Activated T-cell treated with anti-CD3 and anti-CD28 coated beads, Interleukin-2, amount 50 U/mL, for 72 hours (primary cell): Measurements from ENCODE around the gene MARCHF2. TPM values are rescaled to one million over a fixed set of nuclear protein-coding genes. Genes with fewer than 3 reads are reported as not detected.
A peak's percentile ranks its signal among the peaks of the same experiment; 100 is the strongest.
"Not testable (repeated sequence)": the region's sequence is repeated elsewhere in the genome, so short reads cannot be mapped to it uniquely, and the experiment has no call there.

Experiments
- ATAC-seq, 2 donors: fragments of 150-1000 bp; cut with Tn5 transposase; replicated peaks in 1 of 2; 2 replicates each; pipeline ENCODE4 v1.10.0; 2021; ENCODE audit warnings: moderate library complexity in 2 of 2, mild to moderate bottlenecking in 1 of 2
- DNase-seq, 2 donors: peaks; one replicate each; pipeline ENCODE4 v3.0.0; 2021 to 2022; ENCODE audit warnings: mixed read lengths in 1 of 2
- H3K27ac Mint-ChIP-seq: one replicate; pipeline ENCODE4 v1.8.0; 2022; ENCODE audit warnings: mild to moderate bottlenecking, moderate library complexity, mixed read lengths
- H3K27me3 Mint-ChIP-seq: one replicate; pipeline ENCODE4 v1.8.0; 2022; ENCODE audit warnings: low read depth, mixed read lengths
- H3K36me3 Mint-ChIP-seq, 2 donors: one replicate each; pipeline ENCODE4 v1.8.0; 2022; ENCODE audit warnings: mixed read lengths in 2 of 2, mild to moderate bottlenecking in 1 of 2; ENCODE audit not compliant: insufficient read depth in 2 of 2
- H3K4me1 Mint-ChIP-seq: one replicate; pipeline ENCODE4 v1.8.0; 2022; ENCODE audit warnings: low read depth, mixed read lengths
- H3K4me3 Mint-ChIP-seq, 2 donors: one replicate each; pipeline ENCODE4 v1.8.0; 2022; ENCODE audit warnings: mild to moderate bottlenecking in 2 of 2, mixed read lengths in 2 of 2, moderate library complexity in 2 of 2
- H3K9me3 Mint-ChIP-seq, 2 donors: one replicate each; pipeline ENCODE4 v1.8.0; 2022; ENCODE audit warnings: mixed read lengths in 2 of 2
- total RNA-seq, 2 donors: library from RNA; stranded (reverse); gene quantifications; one replicate each; pipeline ENCODE4 v1.2.3, GENCODE V29; 2022

MARCHF2 gene
- total RNA-seq, 2 donors from 2014 or later: 12.1 to 13.0 TPM

DNA sequence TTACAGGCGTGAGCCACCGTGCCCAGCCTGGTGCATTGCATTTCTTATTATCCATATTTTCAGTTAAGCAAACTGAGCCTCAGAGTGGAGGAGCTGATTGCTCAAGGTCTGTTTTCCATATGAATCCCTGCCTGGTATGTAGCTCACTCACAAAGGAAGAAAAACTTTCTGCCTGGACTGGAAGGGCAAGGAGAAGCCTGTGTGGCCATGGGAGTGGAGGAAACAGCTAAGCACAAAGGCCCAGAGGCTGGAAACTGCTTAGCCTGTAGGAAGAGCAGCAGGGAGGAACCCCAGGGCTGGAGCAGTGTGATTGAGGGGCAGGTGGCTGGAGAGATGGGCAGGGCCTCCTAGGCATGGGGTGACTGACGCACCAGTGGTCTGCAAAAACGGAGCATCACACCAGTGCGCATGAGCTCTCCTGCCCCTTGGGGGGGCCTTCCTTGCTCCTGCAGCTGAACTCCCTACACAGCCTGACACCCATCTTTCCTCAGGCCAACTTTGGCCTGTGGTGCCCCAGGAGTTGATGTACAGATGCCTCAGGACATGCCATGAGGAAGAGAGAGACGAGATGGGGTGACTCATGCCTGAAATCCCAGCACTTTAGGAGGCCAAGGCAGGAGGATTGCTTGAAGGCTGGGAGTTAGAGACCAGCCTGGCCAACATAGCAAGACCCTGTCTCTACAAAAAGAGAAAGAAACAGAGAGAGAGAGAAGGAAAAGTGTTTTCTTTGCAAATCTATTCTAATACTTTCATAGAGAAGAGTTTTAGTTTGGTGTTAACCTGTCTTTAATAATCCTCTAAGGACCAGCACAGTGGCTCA lies 28.8 kb downstream of the MARCHF2 start:
- DNase-seq (no peak), ATAC-seq (no peak)
- peak overlapping the region in 1 of 2 donors; percentile 49 for H3K4me3 Mint-ChIP-seq
- peaks cover 9 to 16% of the 10 kb centered on the region in 2 donors for H3K36me3 Mint-ChIP-seq
- no peaks in the 10 kb centered on the region for H3K9me3 Mint-ChIP-seq
- peaks cover 24% of the 10 kb centered on the region for H3K4me1 Mint-ChIP-seq
- no peaks in the 10 kb centered on the region for H3K27me3 Mint-ChIP-seq
- H3K27ac Mint-ChIP-seq: no peak overlapping the region

DNA sequence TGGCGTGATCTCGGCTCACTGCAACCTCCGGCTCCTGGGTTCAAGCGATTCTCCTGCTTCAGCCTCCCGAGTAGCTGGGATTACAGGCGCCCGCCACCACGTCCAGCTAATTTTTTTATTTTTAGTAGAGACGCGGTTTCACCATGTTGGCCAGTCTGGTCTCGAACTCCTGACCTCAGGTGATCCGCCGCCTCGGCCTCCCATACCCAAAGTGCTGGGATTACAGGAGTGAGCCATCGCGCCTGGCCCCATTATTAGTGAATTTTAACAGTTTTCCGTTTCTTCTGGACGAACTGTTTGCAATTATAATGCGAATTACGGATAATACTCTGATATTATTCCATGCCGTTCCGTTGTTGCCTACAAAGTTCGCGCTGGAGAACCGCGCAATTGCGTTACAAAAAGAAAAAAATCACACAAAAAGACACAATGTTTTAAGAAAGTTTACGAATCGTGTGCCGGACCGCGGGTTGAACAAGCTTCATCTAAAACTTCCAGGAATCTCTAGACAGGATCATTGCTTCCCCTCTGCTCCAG lies 31.1 kb downstream of the MARCHF2 start:
- peaks cover 12 to 23% of the 10 kb centered on the region in 2 donors for H3K36me3 Mint-ChIP-seq
- DNase-seq, H3K27me3 Mint-ChIP-seq, ATAC-seq, H3K9me3 Mint-ChIP-seq: not testable (repeated sequence)
- peak overlapping the region; percentile 98 for H3K27ac Mint-ChIP-seq
- H3K4me3 Mint-ChIP-seq: peak overlapping the region; percentile 90 to 99
- H3K4me1 Mint-ChIP-seq: peaks cover 47% of the 10 kb centered on the region

DNA sequence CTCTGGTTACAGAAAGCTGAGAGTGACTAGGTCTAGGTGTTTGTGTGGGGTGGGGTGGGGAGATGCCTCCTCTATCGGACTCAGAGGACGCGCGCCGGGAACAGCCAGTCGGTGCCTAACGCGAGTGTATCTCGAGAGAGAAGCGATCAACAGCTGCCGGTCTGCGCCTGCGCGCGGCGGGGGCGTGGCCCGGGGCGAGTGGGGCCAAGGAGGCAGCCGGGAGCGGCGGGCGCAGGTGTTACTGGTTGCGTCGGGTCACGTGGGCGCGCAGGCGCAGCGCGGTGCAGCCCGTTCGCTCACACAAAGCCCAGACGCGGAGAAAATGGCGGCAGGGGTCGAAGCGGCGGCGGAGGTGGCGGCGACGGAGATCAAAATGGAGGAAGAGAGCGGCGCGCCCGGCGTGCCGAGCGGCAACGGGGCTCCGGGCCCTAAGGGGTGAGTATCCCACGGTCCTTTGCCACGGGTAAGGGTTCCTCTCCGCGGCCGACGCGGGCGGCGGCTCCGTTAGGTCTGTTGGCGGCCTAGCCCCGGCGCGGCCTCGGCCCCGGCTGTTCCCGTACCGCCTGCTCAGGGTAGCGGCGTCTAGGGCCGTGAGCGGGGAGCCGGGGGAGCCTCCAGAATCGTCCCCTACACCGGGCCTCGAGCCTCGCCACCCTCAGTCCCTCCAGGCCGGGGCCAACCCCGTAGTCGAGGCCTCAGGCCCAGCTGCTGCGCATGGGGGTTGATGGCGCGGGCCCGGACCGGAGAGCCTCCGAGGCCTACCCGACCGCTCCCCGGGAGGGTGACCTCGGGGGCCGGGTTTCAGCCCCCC lies 31.8 kb downstream of the MARCHF2 start, which contains the start of gene HNRNPM:
HNRNPM (plus strand) TSS at position 299 of the 811 bp plus-strand sequence; CDS start at position 323, 24 bp downstream.
- Mint-ChIP-seq H3K27ac (peak within 1 kb of the TSS; percentile 98), H3K9me3 (no peaks in the 10 kb centered on the region), H3K4me1 (peaks cover 52% of the 10 kb centered on the region), H3K4me3 (peak within 1 kb of the TSS; percentile 99), H3K36me3 (peaks cover 12 to 24% of the 10 kb centered on the region in 2 donors), H3K27me3 (no peaks in the 10 kb centered on the region)
- DNase-seq (peak; percentile 100), ATAC-seq (peak; percentile 92 to 94)

DNA sequence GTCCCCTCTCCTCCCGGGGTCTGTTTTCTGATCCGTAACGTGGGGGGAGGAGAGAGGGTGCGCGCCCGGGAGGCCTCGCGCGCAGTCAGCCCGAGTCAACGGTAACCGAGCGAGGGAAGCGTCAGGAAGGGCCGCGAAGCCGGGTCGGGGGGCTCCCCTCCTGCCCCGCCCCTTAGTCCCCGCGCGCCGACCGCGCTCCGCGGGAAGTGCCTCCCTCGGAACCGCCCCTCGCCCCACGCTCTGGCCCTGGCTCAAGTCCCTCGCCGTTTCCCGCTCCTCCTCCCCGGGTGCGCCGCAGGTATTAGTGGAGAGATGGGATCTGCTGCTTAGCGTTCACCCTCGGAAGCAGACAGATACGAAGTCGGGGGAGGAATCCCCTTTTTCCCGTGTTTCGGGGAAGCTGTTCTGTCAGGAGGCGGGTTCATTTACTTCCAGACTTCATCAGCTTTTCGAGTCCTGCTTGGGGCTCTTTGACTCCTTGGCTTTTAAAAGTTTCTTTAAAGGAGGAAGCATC lies 32.4 kb downstream of the MARCHF2 start:
- no peaks in the 10 kb centered on the region for H3K27me3 Mint-ChIP-seq
- no peaks in the 10 kb centered on the region for H3K9me3 Mint-ChIP-seq
- ATAC-seq (peak; percentile 32 to 41), DNase-seq (peak; percentile 69 to 72)
- H3K4me3 Mint-ChIP-seq: peak overlapping the region; percentile 99
- H3K36me3 Mint-ChIP-seq: peaks cover 12 to 27% of the 10 kb centered on the region in 2 donors
- peaks cover 58% of the 10 kb centered on the region for H3K4me1 Mint-ChIP-seq
- peak overlapping the region; percentile 98 for H3K27ac Mint-ChIP-seq

DNA sequence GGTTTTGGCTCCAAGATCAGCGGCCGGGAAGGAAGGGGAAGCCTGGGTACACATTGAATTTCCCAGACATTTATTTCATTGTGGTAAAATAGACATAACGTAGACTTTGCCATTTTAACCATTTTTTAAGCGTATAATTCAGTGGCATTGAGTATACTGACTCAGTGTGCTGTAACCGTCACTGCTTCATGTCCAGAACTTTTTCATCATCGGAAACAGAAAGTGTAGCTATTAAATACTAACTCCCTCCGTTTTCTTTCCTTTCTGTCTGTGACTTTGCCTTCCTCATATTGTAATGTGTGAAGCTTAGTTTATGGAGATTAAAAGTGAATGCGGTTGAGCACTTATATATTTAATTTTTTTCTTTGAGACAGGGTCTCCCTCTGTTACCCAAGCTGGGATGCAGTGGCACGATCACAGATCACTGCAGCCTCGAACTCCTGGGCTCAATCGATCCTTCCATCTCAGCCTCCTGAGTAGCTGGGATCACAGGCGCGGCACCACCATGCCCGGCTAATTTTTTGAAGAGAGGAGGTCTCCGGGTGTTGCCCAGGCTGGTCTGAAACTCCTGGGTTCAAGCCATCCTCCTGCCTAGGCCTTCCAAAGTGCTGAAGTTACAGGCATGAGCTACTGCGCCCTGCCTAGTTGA lies 33.1 kb downstream of the MARCHF2 start:
- peaks cover 12 to 27% of the 10 kb centered on the region in 2 donors for H3K36me3 Mint-ChIP-seq
- no peaks in the 10 kb centered on the region for H3K27me3 Mint-ChIP-seq
- peak overlapping the region; percentile 99 for H3K4me3 Mint-ChIP-seq
- no peaks in the 10 kb centered on the region for H3K9me3 Mint-ChIP-seq
- peak overlapping the region; percentile 98 for H3K27ac Mint-ChIP-seq
- peaks cover 63% of the 10 kb centered on the region for H3K4me1 Mint-ChIP-seq
- DNase-seq (no peak), ATAC-seq (no peak)

GRCh38 chr19:8449830-8450229 lies 36.7 kb downstream of the MARCHF2 start:
- peak in 1 of 2 donors; percentile 23 for ATAC-seq
- H3K4me1 Mint-ChIP-seq: peaks cover 89% of the 10 kb centered on the region
- H3K9me3 Mint-ChIP-seq: no peaks in the 10 kb centered on the region
- no peak for DNase-seq
- peak overlapping the region; percentile 44 for H3K27ac Mint-ChIP-seq
- peaks cover 10 to 27% of the 10 kb centered on the region in 2 donors for H3K36me3 Mint-ChIP-seq
- peak overlapping the region; percentile 9 to 58 for H3K4me3 Mint-ChIP-seq
- no peaks in the 10 kb centered on the region for H3K27me3 Mint-ChIP-seq

DNA sequence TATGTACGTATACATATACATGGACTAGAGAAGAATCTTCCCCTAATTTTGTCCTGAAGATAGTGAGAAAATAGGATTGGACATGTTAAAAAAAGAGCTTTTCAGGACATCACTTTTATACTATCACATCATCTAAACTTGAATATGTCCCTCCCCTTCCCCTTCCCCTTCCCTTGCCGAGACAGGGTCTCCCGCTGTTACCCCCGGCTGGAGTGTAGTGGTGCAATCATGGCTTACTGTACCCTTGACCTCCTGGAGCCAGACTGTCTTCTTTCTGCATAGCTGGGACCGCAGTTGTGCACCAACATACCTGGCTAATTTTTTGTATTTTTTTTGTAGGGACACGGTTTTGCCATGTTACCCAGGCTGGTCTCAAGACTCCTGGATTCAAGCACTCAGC lies 38.3 kb downstream of the MARCHF2 start:
- Mint-ChIP-seq H3K4me1 (peaks cover 96% of the 10 kb centered on the region), H3K4me3 (peak overlapping the region; percentile 54), H3K27ac (peak overlapping the region; percentile 58), H3K36me3 (peaks cover 4 to 32% of the 10 kb centered on the region in 2 donors), H3K9me3 (no peaks in the 10 kb centered on the region), H3K27me3 (no peaks in the 10 kb centered on the region)
- DNase-seq: no peak
- no peak for ATAC-seq

GRCh38 chr19:8451885-8452284 lies 38.8 kb downstream of the MARCHF2 start:
- H3K4me1 Mint-ChIP-seq: peaks cover 96% of the 10 kb centered on the region
- peaks cover 6 to 33% of the 10 kb centered on the region in 2 donors for H3K36me3 Mint-ChIP-seq
- peak overlapping the region; percentile 27 to 54 for H3K4me3 Mint-ChIP-seq
- peak; percentile 57 to 61 for ATAC-seq
- peak in 1 of 2 donors; percentile 18 for DNase-seq
- H3K27me3 Mint-ChIP-seq: no peaks in the 10 kb centered on the region
- H3K27ac Mint-ChIP-seq: peak overlapping the region; percentile 58
- no peaks in the 10 kb centered on the region for H3K9me3 Mint-ChIP-seq

DNA sequence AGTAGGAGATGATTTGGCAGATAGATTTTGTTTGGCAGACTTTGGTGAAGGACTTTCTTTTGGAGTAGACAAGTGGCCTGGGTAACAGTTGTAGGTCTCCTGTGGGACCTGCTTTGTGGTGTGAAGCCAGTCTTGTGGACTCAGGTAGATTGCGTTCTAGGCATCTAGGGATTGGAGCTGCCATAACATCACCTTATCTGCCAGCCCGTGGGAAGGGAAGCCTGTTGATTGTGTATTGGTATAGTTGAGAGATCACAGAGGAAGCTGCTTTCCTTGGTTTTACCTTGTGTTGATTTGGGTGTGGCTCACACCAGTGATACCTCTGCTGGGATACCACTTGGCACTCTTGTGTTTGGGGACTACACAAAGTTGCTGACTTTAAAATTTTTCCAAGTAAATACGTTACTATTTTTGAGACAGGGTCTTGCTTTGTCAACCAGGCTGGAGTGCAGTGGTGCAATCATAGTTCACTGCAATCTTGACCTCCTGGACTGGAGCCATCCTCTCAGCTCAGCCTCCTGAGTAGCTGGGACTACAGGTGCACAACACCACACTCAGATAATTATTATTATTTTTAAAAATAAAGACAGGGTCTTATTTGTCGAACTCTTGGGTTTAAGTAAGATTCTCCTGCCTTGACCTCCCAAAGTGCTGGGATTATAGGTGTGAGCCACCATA lies 39.5 kb downstream of the MARCHF2 start:
- peak overlapping the region; percentile 4 to 8 for H3K4me3 Mint-ChIP-seq
- no peak for ATAC-seq
- peaks cover 4 to 28% of the 10 kb centered on the region in 2 donors for H3K36me3 Mint-ChIP-seq

GRCh38 chr19:8453616-8454015 lies 40.5 kb downstream of the MARCHF2 start:
- DNase-seq (no peak), ATAC-seq (no peak)
- Mint-ChIP-seq H3K36me3 (peaks cover 4 to 27% of the 10 kb centered on the region in 2 donors), H3K27me3 (no peaks in the 10 kb centered on the region), H3K4me3 (no peak overlapping the region), H3K27ac (peak overlapping the region; percentile 9), H3K9me3 (no peaks in the 10 kb centered on the region), H3K4me1 (peaks cover 96% of the 10 kb centered on the region)

More for the DNA sequence above, 39.5 kb downstream of the MARCHF2 start:
- H3K9me3 Mint-ChIP-seq: no peaks in the 10 kb centered on the region
- peak overlapping the region; percentile 58 for H3K27ac Mint-ChIP-seq
- no peaks in the 10 kb centered on the region for H3K27me3 Mint-ChIP-seq
- DNase-seq: no peak
- H3K4me1 Mint-ChIP-seq: peaks cover 96% of the 10 kb centered on the region

DNA sequence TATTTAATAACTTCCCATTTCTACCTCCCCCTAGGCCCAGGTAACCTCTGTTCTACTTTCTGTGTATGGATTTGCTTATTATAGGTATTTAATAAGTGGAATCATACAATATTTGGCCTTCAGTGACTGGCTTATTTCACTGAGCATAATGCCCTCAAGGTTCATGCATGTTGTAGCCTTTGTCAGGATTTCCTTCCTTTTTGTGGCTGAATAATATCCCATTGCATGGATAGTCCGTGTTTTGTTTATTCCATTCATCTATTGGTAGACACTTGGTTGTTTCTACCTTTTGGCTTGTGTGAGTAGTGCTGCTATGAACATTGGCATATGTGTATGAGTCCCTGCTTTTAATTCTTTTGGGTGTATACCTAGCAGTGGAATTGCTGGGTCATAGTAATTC lies 41.1 kb downstream of the MARCHF2 start:
- DNase-seq (no peak), ATAC-seq (no peak)
- no peaks in the 10 kb centered on the region for H3K9me3 Mint-ChIP-seq
- peaks cover 4 to 30% of the 10 kb centered on the region in 2 donors for H3K36me3 Mint-ChIP-seq
- peak overlapping the region in 1 of 2 donors; percentile 31 for H3K4me3 Mint-ChIP-seq
- H3K27ac Mint-ChIP-seq: peak overlapping the region; percentile 74
- peaks cover 90% of the 10 kb centered on the region for H3K4me1 Mint-ChIP-seq
- no peaks in the 10 kb centered on the region for H3K27me3 Mint-ChIP-seq

- DNase-seq: no peak
- Mint-ChIP-seq H3K4me1 (peaks cover 90% of the 10 kb centered on the region), H3K36me3 (peaks cover 4 to 33% of the 10 kb centered on the region in 2 donors), H3K27me3 (no peaks in the 10 kb centered on the region), H3K27ac (peak overlapping the region; percentile 73), H3K4me3 (no peak overlapping the region), H3K9me3 (no peaks in the 10 kb centered on the region)
- ATAC-seq: no peak
Observed at GRCh38 chr19:8455018-8455417, 41.9 kb downstream of the MARCHF2 start.
